HG02642 (cell line): ENCODE measurements around the gene SPECC1L.
"Not testable (repeated sequence)": the region's sequence is repeated elsewhere in the genome, so short reads cannot be mapped to it uniquely, and the experiment has no call there.

ENCODE experiments used
- ATAC-seq: cut with Tn5 transposase; IDR thresholded peaks from one replicate; pipeline ENCODE4 v1.9.1; 2021; ENCODE audit warnings: mild to moderate bottlenecking; ENCODE audit not compliant: unreplicated experiment, poor library complexity

Gene SPECC1L

DNA sequence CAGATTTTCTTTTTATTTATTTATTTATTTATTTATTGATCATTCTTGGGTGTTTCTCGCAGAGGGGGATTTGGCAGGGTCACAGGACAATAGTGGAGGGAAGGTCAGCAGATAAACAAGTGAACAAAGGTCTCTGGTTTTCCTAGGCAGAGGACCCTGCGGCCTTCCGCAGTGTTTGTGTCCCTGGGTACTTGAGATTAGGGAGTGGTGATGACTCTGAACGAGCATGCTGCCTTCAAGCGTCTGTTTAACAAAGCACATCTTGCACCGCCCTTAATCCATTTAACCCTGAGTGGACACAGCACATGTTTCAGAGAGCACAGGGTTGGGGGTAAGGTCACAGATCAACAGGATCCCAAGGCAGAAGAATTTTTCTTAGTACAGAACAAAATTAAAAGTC lies 45.6 kb downstream of the SPECC1L start:
- ATAC-seq = not testable (repeated sequence)

DNA sequence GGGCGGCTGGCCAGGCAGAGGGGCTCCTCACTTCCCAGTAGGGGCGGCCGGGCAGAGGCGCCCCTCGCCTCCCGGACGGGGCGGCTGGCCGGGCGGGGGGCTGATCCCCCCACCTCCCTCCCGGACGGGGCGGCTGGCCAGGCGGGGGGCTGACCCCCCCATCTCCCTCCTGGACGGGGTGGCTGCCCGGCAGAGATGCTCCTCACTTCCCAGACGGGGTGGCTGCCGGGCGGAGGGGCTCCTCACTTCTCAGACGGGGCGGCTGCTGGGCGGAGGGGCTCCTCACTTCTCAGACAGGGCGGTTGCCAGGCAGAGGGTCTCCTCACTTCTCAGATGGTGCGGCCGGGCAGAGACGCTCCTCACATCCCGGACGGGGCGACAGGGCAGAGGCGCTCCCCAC lies 46.9 kb downstream of the SPECC1L start:
- not testable (repeated sequence) for ATAC-seq

DNA sequence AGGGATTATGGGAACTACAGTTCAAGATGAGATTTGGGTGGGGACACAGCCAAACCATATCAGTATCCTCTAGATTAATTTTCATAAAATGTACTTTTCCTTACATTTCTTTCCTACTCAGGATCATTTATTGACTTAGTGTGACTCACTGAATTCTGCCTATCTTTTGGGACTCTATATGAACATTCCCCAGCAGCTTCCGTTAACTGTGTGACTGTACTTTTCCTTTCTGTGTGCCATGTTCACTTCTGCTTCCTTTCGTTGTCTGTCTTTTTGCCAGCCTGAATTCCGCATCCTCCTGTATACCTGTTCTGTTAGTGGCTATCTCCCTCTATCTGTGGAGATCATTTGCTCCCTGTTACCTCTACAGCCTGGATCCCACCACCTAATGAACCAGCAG lies 48.8 kb downstream of the SPECC1L start:
- no peak for ATAC-seq

DNA sequence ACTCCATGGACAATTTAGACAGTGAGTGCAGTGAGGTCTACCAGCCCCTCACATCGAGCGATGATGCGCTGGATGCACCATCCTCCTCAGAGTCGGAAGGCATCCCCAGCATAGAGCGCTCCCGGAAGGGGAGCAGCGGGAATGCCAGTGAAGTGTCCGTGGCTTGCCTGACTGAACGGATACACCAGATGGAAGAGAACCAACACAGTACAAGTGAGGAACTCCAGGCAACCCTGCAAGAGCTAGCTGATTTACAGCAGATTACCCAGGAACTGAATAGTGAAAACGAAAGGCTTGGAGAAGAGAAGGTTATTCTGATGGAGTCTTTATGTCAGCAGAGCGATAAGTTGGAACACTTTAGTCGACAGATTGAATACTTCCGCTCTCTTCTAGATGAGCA lies 51.4 kb downstream of the SPECC1L start:
- no peak for ATAC-seq

DNA sequence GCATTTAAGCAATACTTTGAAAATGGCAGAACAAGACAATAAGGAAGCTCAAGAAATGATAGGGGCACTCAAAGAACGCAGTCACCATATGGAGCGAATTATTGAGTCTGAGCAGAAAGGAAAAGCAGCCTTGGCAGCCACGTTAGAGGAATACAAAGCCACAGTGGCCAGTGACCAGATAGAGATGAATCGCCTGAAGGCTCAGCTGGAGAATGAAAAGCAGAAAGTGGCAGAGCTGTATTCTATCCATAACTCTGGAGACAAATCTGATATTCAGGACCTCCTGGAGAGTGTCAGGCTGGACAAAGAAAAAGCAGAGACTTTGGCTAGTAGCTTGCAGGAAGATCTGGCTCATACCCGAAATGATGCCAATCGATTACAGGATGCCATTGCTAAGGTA lies 51.9 kb downstream of the SPECC1L start:
- ATAC-seq = no peak

DNA sequence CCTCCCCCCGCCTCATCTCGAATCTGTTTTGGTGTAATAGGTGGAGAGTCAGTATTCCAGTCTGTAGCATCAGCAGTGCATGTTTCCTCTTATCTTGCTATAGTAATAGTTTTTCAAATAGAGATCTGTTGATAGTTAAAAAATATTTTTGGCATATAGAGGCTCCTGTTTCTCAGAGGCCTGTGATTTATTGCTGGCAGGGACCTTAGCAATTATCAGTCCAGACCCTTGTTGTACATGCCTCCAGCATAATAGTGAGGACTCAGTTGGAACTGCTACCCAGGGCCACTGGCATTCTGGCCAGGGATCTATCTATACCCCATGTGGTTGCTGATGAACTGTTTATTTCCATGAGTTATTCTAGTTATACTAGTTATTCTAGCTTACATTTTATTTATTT lies 52.6 kb downstream of the SPECC1L start:
- no peak for ATAC-seq

DNA sequence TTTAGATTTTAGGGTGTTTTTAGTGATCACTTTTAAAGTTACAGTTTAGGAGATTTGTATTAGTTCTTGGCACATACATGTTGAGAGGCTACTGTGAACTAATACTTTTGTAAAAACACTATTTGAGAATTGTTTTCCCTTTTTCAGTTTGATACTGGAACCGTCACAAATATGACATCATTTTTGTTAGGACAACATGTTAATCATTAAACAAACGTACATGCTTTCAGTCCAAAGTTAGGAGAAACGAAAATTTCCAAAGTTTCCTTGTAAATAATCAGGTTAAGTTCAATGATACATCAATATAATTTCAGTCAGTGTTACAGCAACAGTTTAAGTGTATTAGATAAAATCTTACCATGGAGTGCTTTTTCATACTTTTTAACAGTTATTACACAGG lies 53.1 kb downstream of the SPECC1L start:
- no peak for ATAC-seq

DNA sequence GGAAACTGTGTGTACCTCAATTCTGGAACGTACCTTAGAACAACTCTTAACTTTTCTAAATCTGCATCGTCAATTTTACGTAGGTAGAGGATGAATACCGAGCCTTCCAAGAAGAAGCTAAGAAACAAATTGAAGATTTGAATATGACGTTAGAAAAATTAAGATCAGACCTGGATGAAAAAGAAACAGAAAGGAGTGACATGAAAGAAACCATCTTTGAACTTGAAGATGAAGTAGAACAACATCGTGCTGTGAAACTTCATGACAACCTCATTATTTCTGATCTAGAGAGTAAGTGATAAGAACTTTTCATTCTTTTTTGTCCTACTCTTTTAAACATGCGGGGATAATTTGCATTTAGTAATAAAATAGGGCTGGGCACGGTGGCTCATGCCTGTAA lies 53.5 kb downstream of the SPECC1L start:
- no peak for ATAC-seq

DNA sequence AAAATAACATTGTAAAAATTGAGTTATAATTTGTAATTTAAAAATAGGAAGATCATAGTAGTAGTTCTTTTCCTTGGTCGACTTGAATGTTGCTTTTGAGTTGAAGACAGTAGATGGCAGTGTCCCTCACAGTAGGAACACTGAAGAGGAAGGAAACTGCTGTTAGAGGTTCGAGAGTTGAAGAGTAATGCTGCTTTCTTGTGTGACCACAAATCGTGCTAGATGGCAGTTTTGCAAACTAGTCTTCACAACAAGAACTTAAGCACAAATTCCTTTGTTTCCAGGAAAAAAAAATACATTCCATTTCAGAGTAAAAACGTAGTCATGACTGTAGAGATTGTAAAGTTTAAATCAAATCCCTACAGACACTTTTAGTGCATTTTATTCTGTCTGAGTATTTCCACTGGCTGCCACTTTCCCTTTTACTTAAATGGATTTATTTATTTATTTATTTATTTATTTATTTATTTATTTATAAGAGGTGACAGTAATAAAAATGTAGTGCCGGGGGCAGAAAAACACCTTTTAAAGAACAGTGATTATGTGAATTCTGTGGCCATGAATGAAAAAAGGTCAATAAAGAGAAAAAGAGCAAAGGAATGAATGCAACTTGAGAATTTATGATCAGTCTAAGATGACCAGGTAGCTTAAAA lies 54.6 kb downstream of the SPECC1L start:
- no peak for ATAC-seq

DNA sequence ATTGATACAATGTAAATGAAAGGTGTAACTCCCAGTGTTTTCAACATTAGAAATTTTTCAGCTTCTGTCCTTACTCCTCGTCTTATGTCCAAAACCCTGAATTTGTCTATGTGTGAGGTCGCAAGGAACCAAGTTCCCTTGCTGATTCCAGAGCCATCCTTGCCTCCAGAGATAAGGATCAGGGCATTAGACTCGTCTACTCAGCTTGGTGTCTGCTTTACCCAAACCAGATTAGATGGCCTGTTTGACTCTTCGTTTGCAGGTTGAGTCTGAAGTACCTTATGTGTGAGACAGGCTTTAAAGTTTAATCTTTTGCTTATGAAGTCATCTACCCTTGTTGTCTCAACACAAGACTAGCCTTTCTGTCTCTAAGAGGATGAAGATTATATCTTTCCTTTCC lies 55.6 kb downstream of the SPECC1L start:
- ATAC-seq = no peak

DNA sequence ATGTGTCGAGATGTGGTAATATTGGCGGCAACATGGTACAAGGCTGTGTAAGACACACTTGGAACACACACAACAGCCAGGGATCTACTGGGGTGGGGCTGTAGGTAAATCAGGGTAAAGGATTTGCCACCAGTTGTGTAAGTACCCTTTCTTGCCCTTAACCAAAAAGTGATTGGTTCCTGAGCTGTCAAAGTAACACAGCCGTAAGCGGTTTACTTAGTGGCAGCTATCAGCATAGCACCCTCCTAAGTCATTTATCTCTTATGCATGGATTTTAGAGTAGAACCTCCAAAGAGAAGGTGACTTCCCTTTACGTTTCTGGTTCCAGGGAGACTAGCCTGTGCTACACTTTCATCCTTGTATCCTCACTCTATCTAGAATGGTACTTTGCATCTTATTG lies 57.2 kb downstream of the SPECC1L start:
- no peak for ATAC-seq

DNA sequence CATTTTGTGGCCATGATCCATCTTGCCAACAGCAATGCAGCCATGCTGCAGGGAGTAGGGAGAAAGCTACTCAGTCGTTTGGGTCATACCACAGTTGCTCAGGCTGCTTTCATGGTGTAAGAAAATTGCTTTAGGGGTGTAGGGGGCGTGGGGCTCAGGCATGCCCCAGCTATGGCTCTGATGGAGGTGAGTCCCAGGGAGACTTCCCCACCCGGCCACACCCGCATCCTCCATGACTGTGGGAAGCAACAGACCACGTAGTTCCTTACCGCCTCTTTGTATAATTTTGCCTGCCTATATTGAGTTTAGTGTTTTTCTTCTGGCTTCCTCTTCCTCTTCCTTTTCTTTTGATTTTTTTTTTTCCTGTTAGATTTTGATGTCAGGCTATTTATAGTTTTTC lies 58.8 kb downstream of the SPECC1L start:
- ATAC-seq = no peak

DNA sequence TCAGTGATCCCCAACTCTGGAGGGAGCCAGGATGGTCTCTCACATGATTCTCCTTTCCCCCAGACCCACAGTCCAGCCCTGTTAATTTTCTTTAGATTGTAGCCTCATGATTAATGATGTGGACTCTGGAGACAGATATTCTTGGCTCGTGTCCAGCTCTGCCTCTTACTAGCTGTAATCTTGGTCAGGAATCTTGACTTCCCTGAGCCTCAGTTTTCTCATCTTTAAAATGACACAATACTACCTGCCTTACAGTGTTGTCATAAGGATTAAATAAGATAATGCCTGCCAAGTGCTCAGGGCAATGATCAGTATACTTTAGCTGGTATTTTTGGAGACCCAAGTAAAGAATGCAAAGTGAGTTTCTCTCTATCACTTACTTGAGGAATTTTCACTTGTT lies 60.0 kb downstream of the SPECC1L start:
- ATAC-seq = no peak

DNA sequence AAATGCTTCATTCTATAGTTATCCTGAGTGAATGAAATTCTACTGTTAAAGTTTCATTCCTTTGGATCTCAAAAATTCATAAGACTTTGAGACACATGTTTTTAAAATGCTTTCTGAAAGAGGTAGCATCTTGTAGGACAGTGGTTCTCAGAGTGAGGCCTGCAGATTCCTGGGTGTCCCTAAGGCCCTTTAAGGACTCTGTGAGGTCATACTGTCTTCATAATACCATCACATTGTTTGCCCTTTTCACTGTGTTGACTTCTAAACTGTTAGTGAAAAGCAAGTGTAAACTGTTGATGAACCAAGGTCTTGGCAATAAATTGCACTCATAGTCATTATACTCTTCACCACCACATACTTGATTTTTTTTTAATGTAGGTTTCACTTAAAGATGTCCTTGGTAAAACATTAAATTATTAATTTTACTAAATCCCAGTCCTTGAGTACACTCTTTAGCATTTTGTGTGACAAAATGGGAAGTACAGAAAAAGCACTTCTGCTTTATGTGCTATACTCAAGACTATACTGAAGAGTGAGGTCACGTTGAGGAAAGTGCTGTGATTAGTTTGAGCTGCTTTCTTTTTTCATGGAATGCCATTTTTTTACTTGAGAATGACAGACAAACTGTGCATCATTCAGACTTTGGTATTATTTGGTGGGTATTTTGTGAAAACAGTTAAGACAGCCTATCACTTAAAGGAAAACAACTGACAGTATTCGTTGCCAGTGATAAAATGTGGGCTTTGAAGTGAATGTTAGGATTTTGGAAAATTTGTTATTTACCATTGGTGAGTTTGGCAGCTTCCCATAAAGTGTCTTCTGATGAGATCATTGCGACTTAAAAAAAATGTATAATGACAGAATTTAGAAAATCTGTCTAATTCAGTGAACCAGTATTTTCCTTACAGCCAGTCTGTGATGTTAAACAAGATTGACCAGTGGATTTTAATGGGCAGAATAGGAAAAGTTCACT lies 61.1 kb downstream of the SPECC1L start:
- ATAC-seq = no peak

DNA sequence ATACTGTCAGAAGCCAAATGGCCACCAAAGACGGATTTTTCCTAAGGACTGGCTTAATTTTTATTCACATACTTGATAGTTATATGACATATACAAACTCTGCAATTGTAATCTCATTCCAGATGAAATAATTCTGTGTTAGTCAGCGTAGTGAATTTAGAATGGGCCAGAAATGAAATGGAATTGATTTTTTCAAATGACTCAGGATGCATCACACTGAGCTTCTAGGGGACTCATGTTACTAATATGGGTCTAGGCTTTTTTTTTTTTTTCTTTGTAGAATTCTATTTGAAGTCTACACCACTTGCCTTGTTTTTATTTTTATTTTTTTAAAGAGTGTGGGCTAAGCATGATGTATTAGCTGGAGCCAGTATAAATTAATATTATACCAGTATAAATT lies 62.7 kb downstream of the SPECC1L start:
- ATAC-seq = no peak

DNA sequence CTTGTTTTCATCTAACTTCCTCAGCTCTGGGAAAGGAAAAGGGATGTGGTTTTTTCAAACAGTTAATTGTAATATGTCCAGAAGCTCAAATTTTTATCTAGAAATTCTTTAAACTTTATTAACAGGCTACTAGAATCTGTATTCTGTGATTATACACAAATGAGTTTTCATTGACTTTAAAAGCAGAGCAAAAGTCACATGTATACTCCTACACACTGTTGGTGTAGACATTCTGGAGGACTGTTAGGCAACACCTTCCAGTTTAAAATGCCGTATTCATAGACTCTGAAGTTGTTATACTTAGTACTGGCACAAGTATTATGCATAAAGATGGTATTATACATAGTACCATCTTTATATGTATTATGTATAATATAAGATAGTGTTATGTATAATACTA lies 64.9 kb downstream of the SPECC1L start:
- no peak for ATAC-seq

DNA sequence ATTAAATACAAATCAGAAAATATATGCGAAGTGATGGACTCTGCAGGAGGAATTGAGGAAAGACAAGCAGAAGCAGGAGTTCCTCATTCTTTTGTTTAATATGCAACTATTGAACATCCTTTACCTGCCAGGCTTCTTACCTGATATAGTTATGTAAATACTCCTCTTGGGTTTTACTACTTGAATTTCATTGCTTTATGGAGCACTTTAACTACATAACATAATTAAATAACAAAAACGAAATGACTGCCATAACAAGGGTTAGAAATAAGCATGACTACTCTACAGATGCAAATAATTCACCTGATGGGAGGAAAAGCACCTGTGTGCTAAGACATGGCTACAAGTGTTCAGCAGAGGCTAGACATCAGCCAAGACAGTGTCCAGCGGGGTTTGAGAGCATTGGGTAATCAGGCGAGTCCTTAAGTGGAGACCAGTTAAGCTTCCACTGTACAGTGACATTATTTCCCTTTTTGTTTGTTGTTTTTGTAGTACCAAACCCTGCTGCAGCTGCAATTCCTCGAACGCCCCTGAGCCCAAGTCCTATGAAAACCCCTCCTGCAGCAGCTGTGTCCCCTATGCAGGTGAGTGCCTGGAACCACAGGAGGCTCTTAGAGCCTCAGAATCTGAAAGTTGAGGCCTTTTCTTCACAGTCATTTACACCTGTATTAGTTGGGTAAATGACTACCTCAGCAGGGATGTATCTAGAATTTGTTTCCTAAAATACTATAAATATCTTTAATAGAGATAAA lies 67.4 kb downstream of the SPECC1L start:
- ATAC-seq = no peak

DNA sequence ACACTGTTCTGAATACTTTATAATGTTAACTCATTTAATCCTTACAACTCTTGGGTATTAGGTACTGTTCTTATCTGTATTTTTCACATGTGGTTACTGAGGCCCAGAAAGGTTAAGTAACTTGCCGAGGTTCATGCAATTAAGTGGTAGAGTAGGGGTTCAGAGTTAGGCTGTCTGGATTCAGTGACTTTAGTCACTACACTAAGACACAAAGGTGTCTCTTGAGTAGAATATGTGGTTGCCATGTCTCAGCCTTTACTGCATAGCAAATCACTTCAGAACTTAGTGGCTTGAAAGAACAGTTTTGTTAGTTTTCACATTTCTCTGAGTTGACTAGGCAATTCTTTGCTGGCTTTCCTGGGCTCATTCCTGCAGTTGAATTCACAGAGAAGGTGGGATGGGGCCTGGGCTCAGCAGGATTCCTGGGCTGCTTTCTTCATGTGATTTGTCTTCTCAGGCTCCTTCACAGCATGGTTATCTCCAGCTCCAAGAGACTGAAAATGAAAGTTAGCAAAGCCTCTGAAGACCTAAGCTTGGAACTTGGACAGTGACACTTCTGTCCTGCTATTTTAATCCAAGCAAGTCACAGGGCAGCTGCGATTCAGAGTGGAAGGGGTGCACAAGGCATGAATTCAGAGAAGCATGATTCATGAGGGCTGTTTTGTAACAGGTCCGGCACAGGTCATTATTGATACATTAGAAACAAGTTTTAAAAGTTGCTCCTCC lies 68.3 kb downstream of the SPECC1L start:
- no peak for ATAC-seq

DNA sequence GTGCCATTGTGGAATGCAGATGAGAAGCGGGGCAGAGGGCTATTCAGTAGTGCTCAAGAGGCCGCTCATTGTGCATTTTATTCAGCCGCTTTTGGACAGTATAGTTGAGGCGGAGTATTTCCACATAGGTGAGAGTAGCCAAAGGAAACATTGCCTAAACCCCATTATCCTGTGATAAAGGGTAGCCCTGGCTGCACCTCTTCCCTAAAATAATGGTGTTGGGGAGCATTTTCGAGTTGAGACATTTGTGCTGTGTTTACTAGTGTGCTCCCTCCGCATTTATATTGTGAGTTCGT lies 68.8 kb downstream of the SPECC1L start:
- no peak for ATAC-seq

DNA sequence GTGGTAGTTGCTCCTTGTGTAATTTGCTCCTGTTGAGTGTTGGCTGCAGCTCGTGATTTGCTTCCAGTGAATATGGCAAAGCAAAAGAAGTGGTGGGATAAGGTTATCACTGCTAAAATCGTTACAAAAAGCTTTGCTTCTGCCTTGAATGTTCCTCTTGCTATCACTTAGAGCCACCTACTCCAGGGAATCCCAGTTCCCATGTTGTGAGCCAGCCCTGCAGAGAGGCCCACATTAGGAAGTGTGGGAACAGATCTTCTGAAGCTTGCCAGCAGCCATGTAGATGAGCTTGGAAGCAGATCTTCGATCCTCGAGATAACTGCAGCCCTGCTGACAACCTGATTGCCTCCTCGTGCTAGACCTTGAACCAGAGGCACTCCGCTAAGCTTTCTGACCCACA lies 71.0 kb downstream of the SPECC1L start:
- no peak for ATAC-seq

DNA sequence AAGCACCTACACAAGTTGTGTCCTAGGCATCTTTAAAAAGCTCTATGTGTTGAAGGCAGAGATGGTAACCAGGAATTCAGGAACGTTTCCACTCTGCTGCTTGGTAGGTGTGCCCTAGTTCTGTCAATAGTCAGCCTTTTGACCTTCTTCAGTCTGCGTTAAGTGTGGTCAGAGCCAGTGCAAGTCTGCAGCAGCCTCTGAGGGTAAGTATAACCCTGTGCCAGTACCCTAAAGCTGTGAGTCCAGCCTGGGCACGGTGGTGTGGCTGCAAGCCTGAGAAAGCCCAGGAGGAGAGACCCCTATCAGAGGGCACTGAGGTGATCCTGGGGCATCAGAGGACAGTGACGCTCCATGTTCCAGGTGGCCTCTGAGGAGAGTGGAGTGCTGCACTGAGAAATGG lies 80.0 kb downstream of the SPECC1L start:
- ATAC-seq = no peak
